OCI-LY3 (cell line): Measurements from ENCODE around the gene HEPN1.

Experiments used
- H2AFZ ChIP-seq: fragments of 200-600, 300-600 bp; shearing (Covaris generic); 2 replicates; pipeline ENCODE4 v1.6.0; 2014; ENCODE audit warnings: antibody characterized with exemption, low read depth, low read length
- H3K27ac ChIP-seq: fragments of 200-600, 300-600 bp; sonication (generic); 2 replicates; pipeline ENCODE4 v1.5.1; 2014; ENCODE audit warnings: mild to moderate bottlenecking, low read length, moderate library complexity, mixed read lengths
- H3K27me3 ChIP-seq: fragments of 200-600, 300-600 bp; sonication (generic); 2 replicates; pipeline ENCODE4 v1.6.1; 2014; ENCODE audit warnings: low read depth, low read length, mixed read lengths
- H3K36me3 ChIP-seq: fragments of 200-600, 300-600 bp; sonication (generic); replicated peaks from 2 replicates; pipeline ENCODE3; 2014; ENCODE audit warnings: low read depth, low read length, mixed read lengths
- H3K4me1 ChIP-seq: fragments of 300-600, 200-600 bp; sonication (generic); 2 replicates; pipeline ENCODE4 v1.6.1; 2014; ENCODE audit warnings: low read length, mixed read lengths
- H3K4me2 ChIP-seq: fragments of 200-600, 300-600 bp; sonication (generic); 2 replicates; pipeline ENCODE4 v1.6.1; 2014; ENCODE audit warnings: low read length, mixed read lengths
- H3K4me3 ChIP-seq: fragments of 300-600, 200-600 bp; sonication (generic); 2 replicates; pipeline ENCODE4 v1.5.1; 2014; ENCODE audit warnings: antibody characterized with exemption, mild to moderate bottlenecking, low read length, moderate library complexity
- H3K79me2 ChIP-seq: fragments of 300-600, 200-600 bp; shearing (Covaris generic); 2 replicates; pipeline ENCODE4 v1.6.1; 2014; ENCODE audit warnings: mild to moderate bottlenecking, low read length, mixed read lengths
- H3K9ac ChIP-seq: fragments of 300-600, 200-600 bp; shearing (Covaris generic); 2 replicates; pipeline ENCODE4 v1.6.0; 2014; ENCODE audit warnings: mild to moderate bottlenecking, low read length, moderate library complexity
- H3K9me3 ChIP-seq: fragments of 200-600, 300-600 bp; shearing (Covaris generic); 2 replicates; pipeline ENCODE4 v1.6.1; 2014; ENCODE audit warnings: low read length, mixed read lengths; ENCODE audit not compliant: insufficient read depth
- H4K20me1 ChIP-seq: fragments of 200-600, 300-600 bp; sonication (generic); 2 replicates; pipeline ENCODE4 v1.6.1; 2016; ENCODE audit warnings: low read length, mixed read lengths; ENCODE audit not compliant: insufficient read depth
- EZH2phosphoT487 ChIP-seq: fragments of 200-600 bp; shearing (Covaris generic); IDR thresholded peaks from 2 replicates; pipeline ENCODE4 v1.6.1; 2018; ENCODE audit warnings: antibody characterized with exemption, mixed run types, low read depth
- TF ChIP-seq, protein P1 (sequence below): fragments of 200-600, 300-600 bp; sonication (generic); IDR thresholded peaks from 2 replicates; pipeline ENCODE4 v1.5.1; 2014; ENCODE audit warnings: antibody characterized with exemption, low read length, low read depth

The HEPN1 gene

GRCh38 chr11:124898711-124899110 lies 20.3 kb upstream of the HEPN1 start:
- Histone ChIP-seq H3K9me3 (no peaks in the 10 kb centered on the region), H3K27me3 (peaks cover 43% of the 10 kb centered on the region), H3K79me2 (no peaks in the 10 kb centered on the region)

DNA sequence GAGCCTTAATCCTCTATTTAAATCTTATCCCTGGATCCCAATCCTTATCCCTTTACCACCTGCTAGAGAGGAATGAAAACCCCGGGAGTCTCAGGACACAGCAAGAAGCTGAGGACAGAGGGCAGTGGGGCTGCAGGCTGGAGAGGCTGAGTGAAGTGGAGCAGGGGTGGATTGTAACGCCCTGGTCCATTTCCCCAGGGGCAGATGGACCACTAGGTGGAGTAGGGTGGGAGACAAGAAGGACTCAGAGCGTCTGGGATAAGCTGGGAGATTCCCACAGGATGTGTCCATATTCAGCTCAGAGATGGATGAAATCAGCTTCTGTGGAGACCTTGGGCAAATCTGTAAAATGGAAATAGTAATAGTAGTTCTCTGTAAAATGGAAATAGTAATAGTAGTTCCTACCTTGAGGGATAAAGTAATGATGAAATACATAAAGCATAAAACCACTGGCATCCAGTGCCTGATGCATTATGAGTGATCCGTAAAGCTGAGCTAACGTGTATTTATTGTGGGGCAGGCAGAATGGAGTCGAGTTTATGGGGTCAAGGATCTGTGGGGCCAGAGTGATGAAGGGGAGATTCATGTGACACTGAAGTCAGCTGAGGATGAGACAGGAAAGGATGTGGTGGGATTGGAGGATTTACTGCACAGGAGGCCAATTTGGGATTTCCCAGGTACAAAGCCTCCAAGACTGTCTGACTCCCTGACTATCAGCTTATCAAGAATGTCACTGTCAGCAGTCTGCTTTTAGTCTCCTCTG lies 19.5 kb upstream of the HEPN1 start:
- Histone ChIP-seq H3K27ac (no peak overlapping the region), H2AFZ (no peak overlapping the region), H4K20me1 (no peaks in the 10 kb centered on the region), H3K4me2 (no peak overlapping the region), H3K27me3 (peaks cover 43% of the 10 kb centered on the region), H3K4me3 (no peak overlapping the region), H3K9me3 (no peaks in the 10 kb centered on the region), H3K79me2 (no peaks in the 10 kb centered on the region), H3K9ac (no peak overlapping the region), H3K36me3 (no peaks in the 10 kb centered on the region), H3K4me1 (0 out of 2 replicates have a peak, but pooled peaks cover 4% of the 10 kb centered on the region)
- TF ChIP-seq EZH2phosphoT487 = no peak
- TF ChIP-seq, protein P1, sequence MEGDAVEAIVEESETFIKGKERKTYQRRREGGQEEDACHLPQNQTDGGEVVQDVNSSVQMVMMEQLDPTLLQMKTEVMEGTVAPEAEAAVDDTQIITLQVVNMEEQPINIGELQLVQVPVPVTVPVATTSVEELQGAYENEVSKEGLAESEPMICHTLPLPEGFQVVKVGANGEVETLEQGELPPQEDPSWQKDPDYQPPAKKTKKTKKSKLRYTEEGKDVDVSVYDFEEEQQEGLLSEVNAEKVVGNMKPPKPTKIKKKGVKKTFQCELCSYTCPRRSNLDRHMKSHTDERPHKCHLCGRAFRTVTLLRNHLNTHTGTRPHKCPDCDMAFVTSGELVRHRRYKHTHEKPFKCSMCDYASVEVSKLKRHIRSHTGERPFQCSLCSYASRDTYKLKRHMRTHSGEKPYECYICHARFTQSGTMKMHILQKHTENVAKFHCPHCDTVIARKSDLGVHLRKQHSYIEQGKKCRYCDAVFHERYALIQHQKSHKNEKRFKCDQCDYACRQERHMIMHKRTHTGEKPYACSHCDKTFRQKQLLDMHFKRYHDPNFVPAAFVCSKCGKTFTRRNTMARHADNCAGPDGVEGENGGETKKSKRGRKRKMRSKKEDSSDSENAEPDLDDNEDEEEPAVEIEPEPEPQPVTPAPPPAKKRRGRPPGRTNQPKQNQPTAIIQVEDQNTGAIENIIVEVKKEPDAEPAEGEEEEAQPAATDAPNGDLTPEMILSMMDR = no peak

More at GRCh38 chr11:124898711-124899110, 20.3 kb upstream of the HEPN1 start:
- Histone ChIP-seq H4K20me1 (no peaks in the 10 kb centered on the region), H3K36me3 (no peaks in the 10 kb centered on the region), H3K27ac (no peak overlapping the region), H3K4me2 (no peak overlapping the region), H3K4me3 (no peak overlapping the region), H3K4me1 (0 out of 2 replicates have a peak, but pooled peaks cover 4% of the 10 kb centered on the region), H3K9ac (no peak overlapping the region), H2AFZ (no peak overlapping the region)
- TF ChIP-seq EZH2phosphoT487 = no peak
- TF ChIP-seq, protein P1 = no peak

GRCh38 chr11:124900464-124900863 lies 18.6 kb upstream of the HEPN1 start:
- Histone ChIP-seq H3K79me2 (no peaks in the 10 kb centered on the region), H3K27ac (no peak overlapping the region), H3K4me3 (no peak overlapping the region), H3K9me3 (no peaks in the 10 kb centered on the region), H3K9ac (no peak overlapping the region), H3K36me3 (no peaks in the 10 kb centered on the region), H3K4me2 (no peak overlapping the region), H3K4me1 (0 out of 2 replicates have a peak, but pooled peaks cover 4% of the 10 kb centered on the region), H3K27me3 (peaks cover 46% of the 10 kb centered on the region), H2AFZ (no peak overlapping the region), H4K20me1 (no peaks in the 10 kb centered on the region)
- no peak for TF ChIP-seq EZH2phosphoT487
- TF ChIP-seq, protein P1 = no peak

GRCh38 chr11:124902616-124903015 lies 16.4 kb upstream of the HEPN1 start:
- H3K4me2 ChIP-seq = no peak overlapping the region
- no peaks in the 10 kb centered on the region for H3K36me3 ChIP-seq
- no peak overlapping the region for H3K4me3 ChIP-seq
- no peak overlapping the region for H3K9ac ChIP-seq
- no peaks in the 10 kb centered on the region for H3K9me3 ChIP-seq
- peaks cover 46% of the 10 kb centered on the region for H3K27me3 ChIP-seq
- H3K79me2 ChIP-seq = no peaks in the 10 kb centered on the region
- H3K27ac ChIP-seq = no peak overlapping the region
- H3K4me1 ChIP-seq = 0 out of 2 replicates have a peak, but pooled peaks cover 4% of the 10 kb centered on the region
- no peak overlapping the region for H2AFZ ChIP-seq
- no peak for TF ChIP-seq EZH2phosphoT487
- TF ChIP-seq, protein P1 = no peak
- no peaks in the 10 kb centered on the region for H4K20me1 ChIP-seq
